Measurements from ENCODE around the gene MYH14.

MYH14 gene

DNA sequence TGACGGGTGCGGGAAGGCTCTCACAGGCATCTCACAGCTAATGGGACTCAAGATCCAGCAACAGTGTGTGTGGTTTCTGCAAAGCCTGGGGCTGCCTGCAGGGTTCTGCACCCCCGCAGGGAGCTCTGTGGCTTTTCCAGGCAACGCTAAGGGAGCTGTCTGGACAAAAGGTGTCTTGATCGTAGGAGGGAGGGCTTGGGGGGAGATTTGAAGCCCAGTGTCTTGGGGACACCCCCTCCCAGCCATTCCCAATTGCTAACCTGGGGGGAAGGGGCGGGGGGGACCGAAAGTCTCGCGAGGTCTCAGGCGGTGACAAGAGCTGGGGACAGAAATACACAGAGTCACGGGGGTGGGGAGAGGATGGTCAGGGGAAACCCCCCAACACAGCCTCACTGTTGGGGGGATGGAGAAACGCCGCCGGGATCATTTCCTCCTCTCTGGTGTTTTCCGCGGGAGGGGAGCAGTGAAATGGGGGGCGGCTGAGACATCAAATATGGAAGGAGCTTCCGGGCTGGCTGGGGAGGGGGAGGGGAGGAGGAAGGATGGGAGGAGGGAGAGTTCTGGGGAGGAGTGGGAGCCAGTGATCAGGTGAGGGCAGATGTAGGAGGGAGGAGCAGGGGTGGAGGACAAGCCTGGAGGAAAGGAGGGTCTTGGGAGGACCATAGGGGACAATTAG lies 112.5 kb downstream of the MYH14 start:
- TF ChIP-seq, protein P1, sequence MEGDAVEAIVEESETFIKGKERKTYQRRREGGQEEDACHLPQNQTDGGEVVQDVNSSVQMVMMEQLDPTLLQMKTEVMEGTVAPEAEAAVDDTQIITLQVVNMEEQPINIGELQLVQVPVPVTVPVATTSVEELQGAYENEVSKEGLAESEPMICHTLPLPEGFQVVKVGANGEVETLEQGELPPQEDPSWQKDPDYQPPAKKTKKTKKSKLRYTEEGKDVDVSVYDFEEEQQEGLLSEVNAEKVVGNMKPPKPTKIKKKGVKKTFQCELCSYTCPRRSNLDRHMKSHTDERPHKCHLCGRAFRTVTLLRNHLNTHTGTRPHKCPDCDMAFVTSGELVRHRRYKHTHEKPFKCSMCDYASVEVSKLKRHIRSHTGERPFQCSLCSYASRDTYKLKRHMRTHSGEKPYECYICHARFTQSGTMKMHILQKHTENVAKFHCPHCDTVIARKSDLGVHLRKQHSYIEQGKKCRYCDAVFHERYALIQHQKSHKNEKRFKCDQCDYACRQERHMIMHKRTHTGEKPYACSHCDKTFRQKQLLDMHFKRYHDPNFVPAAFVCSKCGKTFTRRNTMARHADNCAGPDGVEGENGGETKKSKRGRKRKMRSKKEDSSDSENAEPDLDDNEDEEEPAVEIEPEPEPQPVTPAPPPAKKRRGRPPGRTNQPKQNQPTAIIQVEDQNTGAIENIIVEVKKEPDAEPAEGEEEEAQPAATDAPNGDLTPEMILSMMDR (IDR thresholded peaks at IDR 0.05; ENCODE audit: insufficient read depth, low read length, poor library complexity, severe bottlenecking): peak; percentile 3
- Histone ChIP-seq H3K4me3 (replicated peaks; ENCODE audit: low read depth, low read length) (peak overlapping the region; percentile 33), H3K27me3 (replicated peaks; ENCODE audit: control insufficient read depth, insufficient read depth, low read length) (peaks cover 5% of the 10 kb centered on the region), H3K36me3 (ENCODE audit: control insufficient read depth, insufficient read depth, low read length) (no peaks in the 10 kb centered on the region)
- peak; percentile 68 for DNase-seq (ENCODE audit: extremely low read depth, insufficient read length)

DNA sequence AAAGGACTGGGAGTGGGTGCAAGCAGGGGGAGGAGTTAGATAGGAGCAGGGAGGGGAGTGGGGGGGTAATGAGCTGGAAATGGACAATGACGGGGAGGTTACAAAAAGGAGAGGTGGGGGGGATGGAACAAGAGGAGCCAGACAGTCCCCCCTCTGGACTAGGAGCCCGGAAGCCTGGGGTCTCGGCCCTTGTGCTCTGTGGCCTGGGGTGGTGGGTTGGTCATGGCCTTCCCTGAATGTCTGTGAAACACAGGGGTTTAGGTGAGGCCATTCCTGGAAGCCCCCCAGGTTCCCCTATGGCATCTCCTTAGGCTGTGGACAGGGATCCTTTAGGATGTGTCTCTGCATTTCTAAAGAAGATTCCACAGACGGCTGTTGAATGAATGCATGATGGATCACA lies 113.7 kb downstream of the MYH14 start:
- peaks cover 5% of the 10 kb centered on the region for H3K27me3 ChIP-seq (replicated peaks; ENCODE audit: control insufficient read depth, insufficient read depth, low read length)

DNA sequence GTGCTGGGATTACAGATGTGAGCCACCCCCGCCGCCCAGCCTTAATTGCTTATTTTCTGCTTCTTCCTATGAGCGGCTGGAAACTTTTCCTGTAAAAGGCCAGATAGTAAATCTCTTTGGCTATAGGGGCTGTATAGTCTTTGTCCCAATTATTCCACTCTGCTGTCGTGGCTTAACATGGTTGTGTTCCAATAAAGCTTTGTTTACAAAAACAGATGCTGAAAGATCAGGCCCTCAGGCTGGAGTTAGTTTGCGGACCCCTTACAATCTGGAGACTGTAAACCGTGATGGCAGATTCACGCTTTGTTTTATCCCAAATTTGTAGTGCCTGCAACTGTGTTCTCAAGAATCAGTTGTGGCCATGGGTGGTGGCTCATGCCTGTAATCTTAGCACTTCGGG lies 115.0 kb downstream of the MYH14 start:
- Histone ChIP-seq H3K27me3 (replicated peaks; ENCODE audit: control insufficient read depth, insufficient read depth, low read length) (peaks cover 3% of the 10 kb centered on the region), H3K36me3 (ENCODE audit: control insufficient read depth, insufficient read depth, low read length) (peaks cover 2% of the 10 kb centered on the region), H3K4me3 (replicated peaks; ENCODE audit: low read depth, low read length) (no peak overlapping the region)
- DNase-seq (ENCODE audit: extremely low read depth, insufficient read length): no peak
- TF ChIP-seq, protein P1 (IDR thresholded peaks at IDR 0.05; ENCODE audit: insufficient read depth, low read length, poor library complexity, severe bottlenecking): no peak

More for the DNA sequence above, 113.7 kb downstream of the MYH14 start:
- Histone ChIP-seq H3K36me3 (ENCODE audit: control insufficient read depth, insufficient read depth, low read length) (no peaks in the 10 kb centered on the region), H3K4me3 (replicated peaks; ENCODE audit: low read depth, low read length) (no peak overlapping the region)
- TF ChIP-seq, protein P1 (IDR thresholded peaks at IDR 0.05; ENCODE audit: insufficient read depth, low read length, poor library complexity, severe bottlenecking): no peak
- no peak for DNase-seq (ENCODE audit: extremely low read depth, insufficient read length)

DNA sequence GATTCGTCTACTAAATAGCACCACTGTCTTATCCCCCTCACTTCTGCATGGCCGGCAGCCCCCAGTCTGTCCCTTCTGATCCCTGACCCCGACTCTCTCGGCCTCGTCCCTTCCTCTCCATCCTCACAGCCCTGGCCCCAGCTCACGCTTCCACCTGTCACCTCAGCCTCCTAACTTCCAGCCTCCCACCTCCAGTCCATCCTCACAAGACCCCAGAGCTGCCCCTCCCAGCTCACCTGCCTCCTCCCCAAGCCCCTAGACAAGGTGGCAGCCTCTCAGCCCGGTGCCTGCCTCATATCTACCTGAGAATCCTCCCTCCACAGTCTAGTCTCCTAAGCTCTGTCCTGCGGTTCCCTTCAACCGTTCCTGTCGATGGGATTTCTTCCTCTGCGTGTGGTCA lies 115.7 kb downstream of the MYH14 start:
- no peak overlapping the region for H3K4me3 ChIP-seq (replicated peaks; ENCODE audit: low read depth, low read length)
- DNase-seq (ENCODE audit: extremely low read depth, insufficient read length): no peak
- TF ChIP-seq, protein P1 (IDR thresholded peaks at IDR 0.05; ENCODE audit: insufficient read depth, low read length, poor library complexity, severe bottlenecking): no peak
- H3K27me3 ChIP-seq (replicated peaks; ENCODE audit: control insufficient read depth, insufficient read depth, low read length): peaks cover 2% of the 10 kb centered on the region
- peaks cover 3% of the 10 kb centered on the region for H3K36me3 ChIP-seq (ENCODE audit: control insufficient read depth, insufficient read depth, low read length)

DNA sequence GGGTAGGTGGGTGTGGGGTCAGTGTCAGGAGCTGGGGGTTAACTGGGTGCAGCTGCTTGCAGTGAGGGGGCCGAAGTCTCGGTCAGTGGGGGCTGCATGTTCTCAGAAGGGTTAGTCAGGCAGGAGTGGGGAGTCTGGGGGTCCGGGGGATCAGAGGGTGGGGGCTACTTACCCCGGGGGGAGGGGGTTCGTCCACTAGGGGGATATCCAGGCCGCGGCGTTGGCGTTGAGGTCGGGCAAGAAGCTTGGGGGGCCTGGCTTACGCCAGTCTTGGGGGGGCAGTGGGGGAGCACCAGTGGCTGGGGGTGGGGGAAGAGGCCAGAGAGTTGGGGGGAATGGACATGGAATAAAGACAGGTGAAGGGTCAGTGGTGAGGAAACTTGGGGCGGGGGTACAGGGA lies 116.6 kb downstream of the MYH14 start:
- TF ChIP-seq, protein P1 (IDR thresholded peaks at IDR 0.05; ENCODE audit: insufficient read depth, low read length, poor library complexity, severe bottlenecking): no peak
- no peak for DNase-seq (ENCODE audit: extremely low read depth, insufficient read length)
- H3K4me3 ChIP-seq (replicated peaks; ENCODE audit: low read depth, low read length): no peak overlapping the region
- peaks cover 3% of the 10 kb centered on the region for H3K36me3 ChIP-seq (ENCODE audit: control insufficient read depth, insufficient read depth, low read length)
- peaks cover under 1% of the 10 kb centered on the region for H3K27me3 ChIP-seq (replicated peaks; ENCODE audit: control insufficient read depth, insufficient read depth, low read length)

DNA sequence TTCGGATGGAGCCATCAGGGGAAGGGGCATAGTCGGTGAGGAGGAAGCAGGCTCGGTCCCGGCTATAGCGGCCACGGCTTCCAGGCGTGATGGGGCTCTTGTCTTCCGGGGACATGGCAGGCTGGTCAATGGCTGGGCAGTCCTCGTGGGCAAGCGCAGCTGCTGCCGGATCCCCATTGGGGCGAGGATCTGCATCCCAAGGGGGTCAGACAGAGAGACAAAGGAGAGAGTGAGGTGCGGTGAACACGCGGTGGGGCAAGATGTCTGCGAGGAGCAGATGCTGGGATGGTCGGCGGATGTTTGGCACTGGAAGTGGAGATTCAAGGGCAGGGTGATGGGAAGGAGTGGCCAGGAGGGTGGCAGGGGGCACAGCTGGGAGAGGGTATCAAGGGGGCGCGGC lies 117.2 kb downstream of the MYH14 start:
- Histone ChIP-seq H3K4me3 (replicated peaks; ENCODE audit: low read depth, low read length) (no peak overlapping the region), H3K36me3 (ENCODE audit: control insufficient read depth, insufficient read depth, low read length) (peaks cover 3% of the 10 kb centered on the region), H3K27me3 (replicated peaks; ENCODE audit: control insufficient read depth, insufficient read depth, low read length) (no peaks in the 10 kb centered on the region)
- no peak for DNase-seq (ENCODE audit: extremely low read depth, insufficient read length)
- TF ChIP-seq, protein P1 (IDR thresholded peaks at IDR 0.05; ENCODE audit: insufficient read depth, low read length, poor library complexity, severe bottlenecking): no peak
